Upper lobe of left lung (tissue), 6 donors: Measurements from ENCODE around the gene KRT13. TPM values are rescaled to one million over a fixed set of nuclear protein-coding genes. Genes with fewer than 3 reads are reported as not detected.
A peak's percentile ranks its signal among the peaks of the same experiment; 100 is the strongest.

Experiments used
- ATAC-seq, 2 donors: fragments of 200-7000 bp; cut with Tn5 transposase; one replicate each; pipeline ENCODE4 v1.9.1; 2022; ENCODE audit warnings: mild to moderate bottlenecking in 2 of 2, moderate library complexity in 2 of 2; ENCODE audit not compliant: low FRiP score in 2 of 2
- DNase-seq, 2 donors: peaks; one replicate each; pipeline ENCODE4 v3.0.0-alpha.2; 2019 to 2020
- H3K27ac ChIP-seq, 4 donors: fragments of 200-600 bp; sonication (generic); one replicate each; pipeline ENCODE4 v1.5.1; 2016 to 2019
- H3K27me3 ChIP-seq, 4 donors: fragments of 200-600 bp; sonication (generic); one replicate each; pipeline ENCODE4 v1.5.1; 2017 to 2019
- H3K36me3 ChIP-seq, 4 donors: fragments of 200-600 bp; sonication (generic); one replicate each; pipeline ENCODE4 v1.5.1; 2016 to 2019
- H3K4me1 ChIP-seq, 4 donors: fragments of 200-600 bp; sonication (generic); one replicate each; pipeline ENCODE4 v1.5.1; 2018 to 2019
- H3K4me3 ChIP-seq, 4 donors: fragments of 200-600 bp; sonication (generic); one replicate each; pipeline ENCODE4 v1.5.1; 2017 to 2019; ENCODE audit warnings: mild to moderate bottlenecking in 2 of 4, moderate library complexity in 1 of 4
- H3K9me3 ChIP-seq, 4 donors: fragments of 200-600 bp; sonication (generic); one replicate each; pipeline ENCODE4 v1.5.1; 2018 to 2019
- CTCF ChIP-seq, 6 experiments: fragments of 450-650 bp in 4 of 6; fragments of 200-600 bp in 2 of 6; sonication (generic) in 2 of 6; IDR thresholded peaks; one replicate each; pipeline ENCODE4 v1.5.1; 2016 to 2019; ENCODE audit warnings: antibody characterized with exemption in 6 of 6
- EP300 ChIP-seq, 4 donors: sonication (generic); formaldehyde crosslinking; IDR thresholded peaks; one replicate each; pipeline ENCODE4 v1.5.1; 2017; ENCODE audit warnings: antibody characterized with exemption in 4 of 4, control low read depth in 2 of 4
- POLR2A ChIP-seq, 4 donors: fragments of 450-650 bp; IDR thresholded peaks; one replicate each; pipeline ENCODE4 v1.5.1; 2016 to 2017; ENCODE audit warnings: antibody characterized with exemption in 4 of 4, mild to moderate bottlenecking in 2 of 4
- POLR2AphosphoS5 ChIP-seq, 2 donors: sonication (generic); formaldehyde crosslinking; IDR thresholded peaks; one replicate each; pipeline ENCODE4 v1.5.1; 2017; ENCODE audit warnings: antibody characterized with exemption in 2 of 2
- WGBS, 2 donors: methylation state at CpG; one replicate each; pipeline ENCODE4 v1.1.5; 2017 to 2018; 5-methylcytosine and 5-hydroxymethylcytosine counted together
- total RNA-seq, 6 donors: library from RNA; depleted of rRNA in 4 of 6; stranded (reverse); fragments of >200 nt in 4 of 6; gene quantifications; one replicate each; pipeline versions ENCODE4 v1.1.0 to v1.2.1, GENCODE V29; 2016 to 2021
- donor health status: DM: no; HTN: no; CAD: no; lungs with moderate emphysema.
- donor health status: DM: no; HTN: yes; CAD: no; lungs with severe emphysema.

Gene KRT13
- total RNA-seq, 6 donors from 2014 or later = 1.0 to 12.1 (median 7.2) TPM

GRCh38 chr17:41519501-41520224, 14.3 kb upstream of the KRT13 start:
- peak in 1 of 2 donors; percentile 88 for DNase-seq
- ATAC-seq = peak in 1 of 2 donors; percentile 9
- Histone ChIP-seq H3K36me3 (peaks cover 0 to 5% (median 0%) of the 10 kb centered on the region in 4 donors), H3K4me3 (no peak overlapping the region), H3K27me3 (no peaks in the 10 kb centered on the region), H3K4me1 (peaks cover 5 to 45% (median 17%) of the 10 kb centered on the region in 4 donors), H3K27ac (peak overlapping the region in 3 of 4 donors; percentile 21 to 55 (median 39)), H3K9me3 (no peaks in the 10 kb centered on the region)
- TF ChIP-seq CTCF (IDR thresholded peaks at IDR 0.05) = no peak
- TF ChIP-seq POLR2A (IDR thresholded peaks at IDR 0.05) = peak in 1 of 4 donors; percentile 13
- no peak for TF ChIP-seq EP300 (IDR thresholded peaks at IDR 0.05)
- 63% methylated on average over 10 of the region's 11 CpGs; no CpG with 5 or more reads in 1 of the 2 donors for WGBS, 2 donors

- WGBS, 2 donors = 60 to 65% methylated on average over 7 to 8 of the region's 8 CpGs
- Histone ChIP-seq H3K27ac (peak within 1 kb of the TSS in 2 of 4 donors; percentile 21 to 24), H3K4me1 (peaks cover 5 to 43% (median 17%) of the 10 kb centered on the region in 4 donors), H3K4me3 (no peak within 1 kb of the TSS), H3K9me3 (no peaks in the 10 kb centered on the region), H3K27me3 (no peaks in the 10 kb centered on the region), H3K36me3 (no peaks in the 10 kb centered on the region)
- TF ChIP-seq POLR2A (IDR thresholded peaks at IDR 0.05) (no peak), POLR2AphosphoS5 (IDR thresholded peaks at IDR 0.05) (no peak), CTCF (IDR thresholded peaks at IDR 0.05) (no peak), EP300 (IDR thresholded peaks at IDR 0.05) (no peak)
- ATAC-seq (no peak), DNase-seq (no peak)
These were observed 13.5 kb upstream of the KRT13 start, which contains the start of gene KRT15 for GRCh38 chr17:41518789-41519449. KRT15 (minus strand) TSS chr17:41518890; CDS start chr17:41518827, 63 bp downstream.

DNA sequence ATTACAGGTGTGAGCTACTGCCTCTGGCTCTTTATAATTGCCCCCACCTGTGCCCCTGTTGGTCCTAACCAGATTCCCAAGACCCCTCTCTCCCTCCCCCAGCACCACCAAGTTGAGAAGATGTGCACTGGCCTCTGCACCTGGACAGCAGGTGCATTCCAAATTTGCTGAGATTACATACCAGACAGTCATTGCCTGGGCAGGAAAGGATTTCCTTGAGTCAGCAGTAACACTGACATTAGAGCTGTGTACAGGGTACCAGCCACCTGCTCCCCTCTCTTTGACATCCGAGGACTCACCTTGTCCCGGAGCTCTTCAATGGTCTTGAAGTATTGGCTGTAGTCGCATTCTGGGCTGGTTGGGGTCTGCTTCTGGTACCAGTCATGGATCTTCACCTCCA, 12.6 kb upstream of the KRT13 start:
- no peaks in the 10 kb centered on the region for H3K9me3 ChIP-seq
- TF ChIP-seq POLR2A (IDR thresholded peaks at IDR 0.05) (no peak), POLR2AphosphoS5 (IDR thresholded peaks at IDR 0.05) (no peak), CTCF (IDR thresholded peaks at IDR 0.05) (no peak), EP300 (IDR thresholded peaks at IDR 0.05) (no peak)
- H3K27me3 ChIP-seq = no peaks in the 10 kb centered on the region
- H3K27ac ChIP-seq = no peak overlapping the region
- peaks cover 0 to 34% (median 12%) of the 10 kb centered on the region in 4 donors for H3K4me1 ChIP-seq
- H3K4me3 ChIP-seq = no peak overlapping the region
- WGBS, 2 donors = 90% methylated on average over 3 of the region's 3 CpGs; no CpG with 5 or more reads in 1 of the 2 donors
- DNase-seq (no peak), ATAC-seq (no peak)
- H3K36me3 ChIP-seq = no peaks in the 10 kb centered on the region

GRCh38 chr17:41516830-41517283, 11.4 kb upstream of the KRT13 start:
- no peaks in the 10 kb centered on the region for H3K9me3 ChIP-seq
- 69 to 84% methylated on average over 12 to 14 of the region's 14 CpGs for WGBS, 2 donors
- H3K36me3 ChIP-seq = no peaks in the 10 kb centered on the region
- H3K27ac ChIP-seq = no peak overlapping the region
- no peak overlapping the region for H3K4me3 ChIP-seq
- TF ChIP-seq POLR2AphosphoS5 (IDR thresholded peaks at IDR 0.05) = no peak
- no peak for TF ChIP-seq CTCF (IDR thresholded peaks at IDR 0.05)
- no peak for TF ChIP-seq POLR2A (IDR thresholded peaks at IDR 0.05)
- TF ChIP-seq EP300 (IDR thresholded peaks at IDR 0.05) = no peak
- ATAC-seq = no peak
- peaks cover 0 to 23% (median 7%) of the 10 kb centered on the region in 4 donors for H3K4me1 ChIP-seq
- peak in 1 of 2 donors; percentile 59 for DNase-seq
- no peaks in the 10 kb centered on the region for H3K27me3 ChIP-seq
